Astrocyte (in vitro differentiated cells and primary cell): ENCODE measurements around the gene ADH4. TPM values are rescaled to one million over a fixed set of nuclear protein-coding genes. Genes with fewer than 3 reads are reported as not detected.
"Not testable (repeated sequence)": the region's sequence is repeated elsewhere in the genome, so short reads cannot be mapped to it uniquely, and the experiment has no call there.

Experiments used
- DNase-seq: peaks from one replicate; pipeline ENCODE4 v3.0.0-alpha.2; 2010; ENCODE audit warnings: low read depth
- FAIRE-seq: peaks from 2 replicates; lab custom pipeline; 2011; peaks lifted over from hg19 to GRCh38; lab: Jason Lieb, UNC
- H2AFZ ChIP-seq: 2 replicates; pipeline ENCODE4 v1.6.0; 2012; ENCODE audit warnings: low read depth, low read length, inconsistent platforms
- H3K27ac ChIP-seq: 2 replicates; pipeline ENCODE4 v1.5.1; 2011; ENCODE audit warnings: low read depth, low read length, inconsistent platforms
- H3K27me3 ChIP-seq: 2 replicates; pipeline ENCODE4 v1.6.0; 2011; ENCODE audit warnings: low read length, inconsistent platforms; ENCODE audit not compliant: insufficient read depth
- H3K36me3 ChIP-seq: 2 replicates; pipeline ENCODE4 v1.5.1; 2011; ENCODE audit warnings: low read length, inconsistent platforms; ENCODE audit not compliant: insufficient read depth
- H3K4me1 ChIP-seq: 2 replicates; pipeline ENCODE4 v1.5.1; 2011; ENCODE audit warnings: low read length, inconsistent platforms; ENCODE audit not compliant: insufficient read depth
- H3K4me2 ChIP-seq: 2 replicates; pipeline ENCODE4 v1.6.0; 2012; ENCODE audit warnings: low read length, inconsistent platforms
- H3K4me3 ChIP-seq: 2 replicates; pipeline ENCODE4 v1.5.1; 2011; ENCODE audit warnings: low read depth, mild to moderate bottlenecking, low read length, inconsistent platforms; ENCODE audit not compliant: insufficient read depth
- H3K79me2 ChIP-seq: 2 replicates; pipeline ENCODE4 v1.6.0; 2012; ENCODE audit warnings: mild to moderate bottlenecking, low read length, inconsistent platforms; ENCODE audit not compliant: insufficient read depth
- H3K9ac ChIP-seq: 2 replicates; pipeline ENCODE4 v1.6.0; 2012; ENCODE audit warnings: mild to moderate bottlenecking, low read length, inconsistent platforms
- H3K9me3 ChIP-seq: 2 replicates; pipeline ENCODE4 v1.5.1; 2012; ENCODE audit warnings: low read depth, mild to moderate bottlenecking, low read length, inconsistent platforms; ENCODE audit not compliant: insufficient read depth
- H4K20me1 ChIP-seq: 2 replicates; pipeline ENCODE4 v1.6.0; 2012; ENCODE audit warnings: low read length, inconsistent platforms; ENCODE audit not compliant: insufficient read depth
- H3K27ac Mint-ChIP-seq: one replicate; pipeline ENCODE4 v1.8.0; 2021; ENCODE audit warnings: mild to moderate bottlenecking, mixed read lengths; ENCODE audit not compliant: unreplicated experiment
- H3K27me3 Mint-ChIP-seq: one replicate; pipeline ENCODE4 v1.8.0; 2021; ENCODE audit warnings: low read depth, mixed read lengths; ENCODE audit not compliant: unreplicated experiment
- H3K36me3 Mint-ChIP-seq: one replicate; pipeline ENCODE4 v1.8.0; 2021; ENCODE audit warnings: low read depth, mixed read lengths; ENCODE audit not compliant: unreplicated experiment
- H3K4me1 Mint-ChIP-seq: one replicate; pipeline ENCODE4 v1.8.0; 2021; ENCODE audit warnings: low read depth, mixed read lengths; ENCODE audit not compliant: unreplicated experiment
- H3K4me3 Mint-ChIP-seq: one replicate; pipeline ENCODE4 v1.8.0; 2021; ENCODE audit warnings: mild to moderate bottlenecking, moderate library complexity, mixed read lengths; ENCODE audit not compliant: unreplicated experiment
- H3K9me3 Mint-ChIP-seq: one replicate; pipeline ENCODE4 v1.8.0; 2021; ENCODE audit warnings: mild to moderate bottlenecking, mixed read lengths; ENCODE audit not compliant: unreplicated experiment
- CTCF ChIP-seq: IDR thresholded peaks from 2 replicates; pipeline ENCODE4 v1.5.1; 2011; ENCODE audit warnings: low read depth, mild to moderate bottlenecking, inconsistent platforms, low read length, moderate library complexity; ENCODE audit not compliant: insufficient read depth
- EZH2 ChIP-seq: IDR thresholded peaks from 2 replicates; pipeline ENCODE4 v1.6.1; 2012; ENCODE audit warnings: mild to moderate bottlenecking, low read length, inconsistent platforms; ENCODE audit not compliant: insufficient read depth
- total RNA-seq: library from RNA; stranded (reverse); gene quantifications from 2 replicates; pipeline ENCODE4 v1.2.1, GENCODE V29; 2021

ADH4 gene
- total RNA-seq, 1 donor from 2014 or later = not detected

DNA sequence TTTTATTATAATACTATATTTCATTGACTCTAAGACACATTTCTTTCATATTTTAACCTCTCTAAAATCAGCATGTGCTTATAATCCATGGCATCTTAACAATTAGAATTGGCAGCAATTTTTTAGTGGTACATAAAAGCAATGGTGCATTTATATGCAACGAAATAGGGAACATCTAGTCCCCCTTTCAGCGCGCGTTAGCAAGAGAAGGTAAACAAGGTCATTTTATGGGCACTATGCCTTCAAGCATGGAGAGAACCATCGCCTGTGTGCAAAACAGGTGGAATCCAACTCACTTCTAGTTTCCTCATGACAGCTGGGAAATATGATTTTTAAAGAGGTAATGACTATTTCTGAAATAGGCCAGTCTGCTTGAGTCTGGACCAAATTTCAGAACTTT, 61.9 kb downstream of the ADH4 start:
- H3K27me3 ChIP-seq = no peaks in the 10 kb centered on the region
- TF ChIP-seq CTCF (no peak), EZH2 (no peak)
- FAIRE-seq = no peak
- H4K20me1 ChIP-seq = peaks cover 23% of the 10 kb centered on the region
- H3K9ac ChIP-seq = no peak overlapping the region
- Mint-ChIP-seq H3K4me1 (peaks cover 10% of the 10 kb centered on the region), H3K27me3 (no peaks in the 10 kb centered on the region), H3K9me3 (no peaks in the 10 kb centered on the region), H3K4me3 (no peak overlapping the region), H3K27ac (no peak overlapping the region), H3K36me3 (peaks cover 13% of the 10 kb centered on the region)
- peaks cover 50% of the 10 kb centered on the region for H3K36me3 ChIP-seq
- no peak overlapping the region for H3K4me3 ChIP-seq
- no peaks in the 10 kb centered on the region for H3K9me3 ChIP-seq
- peaks cover 1% of the 10 kb centered on the region for H3K4me1 ChIP-seq
- no peak overlapping the region for H3K4me2 ChIP-seq
- no peak for DNase-seq
- H2AFZ ChIP-seq = no peak overlapping the region
- H3K79me2 ChIP-seq = peaks cover 58% of the 10 kb centered on the region
- no peak overlapping the region for H3K27ac ChIP-seq

DNA sequence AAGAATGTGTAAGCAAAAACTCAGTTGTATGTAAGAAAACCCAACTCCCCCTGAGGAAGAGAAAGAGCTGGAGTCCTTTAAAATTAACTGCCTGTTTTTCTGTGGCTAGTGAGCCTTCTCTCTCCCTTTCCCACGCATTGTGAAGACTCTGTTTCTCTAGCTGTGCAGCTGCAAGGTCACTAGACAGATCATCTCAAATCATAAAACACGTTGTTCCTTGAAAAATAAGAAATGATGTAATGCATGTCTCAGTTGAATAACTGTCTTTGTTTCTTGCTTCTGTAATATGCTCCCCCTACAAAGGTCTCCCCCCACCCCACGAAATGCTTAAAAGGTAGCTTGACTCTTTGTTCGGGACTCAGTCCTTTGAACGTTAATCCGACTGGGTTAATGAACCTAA, 63.2 kb downstream of the ADH4 start:
- not testable (repeated sequence) for H3K4me2 ChIP-seq, H3K27me3 Mint-ChIP-seq, H2AFZ ChIP-seq, DNase-seq, H3K9me3 ChIP-seq, H3K4me3 ChIP-seq, H3K4me3 Mint-ChIP-seq, H3K4me1 ChIP-seq, H3K27ac Mint-ChIP-seq, H3K27me3 ChIP-seq, H3K9me3 Mint-ChIP-seq, H3K27ac ChIP-seq, H3K9ac ChIP-seq, FAIRE-seq, H3K4me1 Mint-ChIP-seq
- H4K20me1 ChIP-seq = peaks cover 29% of the 10 kb centered on the region
- H3K36me3 ChIP-seq = peaks cover 58% of the 10 kb centered on the region
- H3K36me3 Mint-ChIP-seq = peaks cover 14% of the 10 kb centered on the region
- peaks cover 44% of the 10 kb centered on the region for H3K79me2 ChIP-seq

- DNase-seq (no peak), FAIRE-seq (no peak)
- Mint-ChIP-seq H3K27ac (no peak overlapping the region), H3K9me3 (no peaks in the 10 kb centered on the region), H3K36me3 (peaks cover 13% of the 10 kb centered on the region), H3K4me1 (peaks cover 1% of the 10 kb centered on the region), H3K4me3 (no peak overlapping the region), H3K27me3 (no peaks in the 10 kb centered on the region)
- no peaks in the 10 kb centered on the region for H3K4me1 ChIP-seq
- H3K36me3 ChIP-seq = peaks cover 65% of the 10 kb centered on the region
- H3K4me3 ChIP-seq = no peak overlapping the region
- no peak overlapping the region for H3K4me2 ChIP-seq
- H3K27me3 ChIP-seq = no peaks in the 10 kb centered on the region
- H3K9ac ChIP-seq = no peak overlapping the region
- H3K79me2 ChIP-seq = peaks cover 33% of the 10 kb centered on the region
- H3K9me3 ChIP-seq = no peaks in the 10 kb centered on the region
- H3K27ac ChIP-seq = no peak overlapping the region
- TF ChIP-seq EZH2 = no peak
- no peak for TF ChIP-seq CTCF
- H2AFZ ChIP-seq = no peak overlapping the region
- H4K20me1 ChIP-seq = peaks cover 24% of the 10 kb centered on the region
Measured at GRCh38 chr4:99079625-99080295, 64.3 kb downstream of the ADH4 start.
